NCI-H1105 (cell line): ENCODE measurements around the gene PCK2.

Experiments
- DNase-seq: peaks from one replicate; lab custom pipeline; 2025; lab: John Stamatoyannopoulos, UW

Gene PCK2

GRCh38 chr14:24060984-24061913 lies 32.9 kb upstream of the PCK2 start:
- DNase-seq: no peak

GRCh38 chr14:24062216-24062980 lies 31.7 kb upstream of the PCK2 start:
- no peak for DNase-seq

- DNase-seq: no peak
These were observed 30.8 kb upstream of the PCK2 start for GRCh38 chr14:24063263-24063836.

GRCh38 chr14:24064091-24064795 lies 29.9 kb upstream of the PCK2 start:
- DNase-seq: no peak

GRCh38 chr14:24064856-24065255 lies 29.3 kb upstream of the PCK2 start:
- DNase-seq: no peak

- DNase-seq: no peak
These were observed 28.7 kb upstream of the PCK2 start for GRCh38 chr14:24065408-24065807.

GRCh38 chr14:24066496-24067132 lies 27.5 kb upstream of the PCK2 start:
- DNase-seq: no peak

GRCh38 chr14:24067133-24068082 lies 26.7 kb upstream of the PCK2 start:
- no peak for DNase-seq

GRCh38 chr14:24068711-24069410 lies 25.2 kb upstream of the PCK2 start:
- no peak for DNase-seq

GRCh38 chr14:24069411-24069735 lies 24.7 kb upstream of the PCK2 start:
- no peak for DNase-seq

GRCh38 chr14:24070285-24071143 lies 23.6 kb upstream of the PCK2 start:
- DNase-seq: peak; percentile 19

- DNase-seq: no peak
These were observed 22.9 kb upstream of the PCK2 start, which contains the start of gene CPNE6 for GRCh38 chr14:24071144-24071697. Gene CPNE6 (plus strand): TSS chr14:24071562. CDS start chr14:24072937, 1,375 bp downstream.

- no peak for DNase-seq
These were observed 22.2 kb upstream of the PCK2 start for GRCh38 chr14:24071836-24072430.

- DNase-seq: no peak
These were observed 21.7 kb upstream of the PCK2 start for GRCh38 chr14:24072436-24072835.

- DNase-seq: no peak
These were observed 20.9 kb upstream of the PCK2 start for GRCh38 chr14:24072881-24073877.

- no peak for DNase-seq
These were observed 19.3 kb upstream of the PCK2 start for GRCh38 chr14:24074625-24075484.
